NCI-H2081 (cell line): ENCODE data around the gene ITGAL.
"Not testable (repeated sequence)": the region's sequence is repeated elsewhere in the genome, so short reads cannot be mapped to it uniquely, and the experiment has no call there.

ENCODE experiments used
- DNase-seq, 2 experiments: peaks; one replicate each; lab custom pipeline; 2025; lab: John Stamatoyannopoulos, UW

The ITGAL gene

DNA sequence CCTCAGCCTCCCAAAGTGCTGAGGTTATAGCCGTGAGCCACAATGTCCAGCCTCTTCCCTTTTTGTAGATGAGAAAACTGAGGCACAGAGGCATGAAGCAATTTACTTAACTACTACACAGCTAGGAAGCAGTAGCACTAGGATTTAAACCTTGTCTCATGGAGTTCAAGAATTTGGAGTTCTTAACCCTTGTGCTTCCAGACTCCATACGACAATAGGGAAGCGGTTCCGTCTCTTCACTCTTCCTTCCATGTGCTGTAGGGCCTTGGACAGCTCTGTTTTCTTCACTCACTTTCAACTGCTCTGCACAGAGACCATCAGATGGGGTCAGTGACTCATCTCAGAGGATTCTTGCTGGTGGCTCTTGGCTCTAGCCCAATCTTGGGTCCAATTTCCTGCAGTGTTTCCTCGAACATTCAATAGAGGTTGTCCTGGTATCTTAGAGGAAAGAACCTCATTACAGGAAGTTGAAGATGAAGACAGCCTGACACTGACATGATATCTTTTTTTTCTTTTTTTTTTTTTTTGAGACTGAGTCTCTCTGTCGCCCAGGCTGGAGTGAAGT is 19.3 kb downstream of the ITGAL start:
- no peak for DNase-seq

DNA sequence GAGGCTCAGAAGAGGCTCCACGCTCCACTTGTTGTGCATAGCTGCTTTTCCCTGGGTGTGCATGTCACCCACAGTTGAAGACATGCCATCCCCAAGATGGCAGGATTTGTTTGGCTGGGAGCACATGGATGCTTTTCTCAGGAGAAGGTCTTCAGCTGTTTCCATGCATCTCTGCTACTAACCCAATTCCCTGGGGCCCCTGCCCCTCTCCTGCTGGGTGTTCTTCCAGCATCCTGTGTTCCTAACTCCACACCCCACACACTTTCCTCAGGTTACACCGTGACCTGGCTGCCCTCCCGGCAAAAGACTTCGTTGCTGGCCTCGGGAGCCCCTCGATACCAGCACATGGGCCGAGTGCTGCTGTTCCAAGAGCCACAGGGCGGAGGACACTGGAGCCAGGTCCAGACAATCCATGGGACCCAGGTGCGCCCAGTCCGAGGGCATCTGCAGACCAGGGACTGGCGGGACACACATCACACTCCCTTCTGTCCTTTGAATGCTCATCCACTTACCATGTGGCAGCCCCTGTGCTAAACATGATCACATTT is 21.5 kb downstream of the ITGAL start:
- DNase-seq: no peak

DNA sequence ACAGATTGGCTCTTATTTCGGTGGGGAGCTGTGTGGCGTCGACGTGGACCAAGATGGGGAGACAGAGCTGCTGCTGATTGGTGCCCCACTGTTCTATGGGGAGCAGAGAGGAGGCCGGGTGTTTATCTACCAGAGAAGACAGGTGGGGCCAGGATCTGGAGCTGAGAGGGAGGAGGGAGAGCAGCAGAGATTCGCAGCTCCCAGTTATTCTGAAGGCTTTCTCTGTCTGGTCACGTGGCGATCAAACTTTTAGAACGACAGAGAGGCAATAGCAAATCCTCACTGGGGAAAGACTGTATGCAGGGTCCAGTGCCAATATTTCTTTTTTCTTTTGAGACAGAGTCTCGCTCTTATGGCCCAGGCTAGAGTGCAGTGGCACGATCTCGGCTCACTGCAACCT is 22.2 kb downstream of the ITGAL start:
- no peak for DNase-seq

DNA sequence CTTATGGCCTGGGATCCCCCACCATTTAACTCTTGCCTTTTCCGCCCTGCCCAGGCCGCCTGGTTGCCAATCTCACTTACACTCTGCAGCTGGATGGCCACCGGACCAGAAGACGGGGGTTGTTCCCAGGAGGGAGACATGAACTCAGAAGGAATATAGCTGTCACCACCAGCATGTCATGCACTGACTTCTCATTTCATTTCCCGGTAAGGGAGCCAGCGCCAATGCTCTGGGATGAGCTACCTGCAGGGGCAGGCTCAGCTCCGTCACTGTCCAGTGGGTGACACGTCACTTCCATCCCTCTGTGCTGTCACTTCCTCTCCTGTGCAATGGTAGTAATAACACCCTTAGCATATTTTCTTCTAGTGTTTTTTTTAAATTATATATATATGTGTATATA is 26.7 kb downstream of the ITGAL start:
- DNase-seq: peak in 1 of 2 experiments; percentile 6

DNA sequence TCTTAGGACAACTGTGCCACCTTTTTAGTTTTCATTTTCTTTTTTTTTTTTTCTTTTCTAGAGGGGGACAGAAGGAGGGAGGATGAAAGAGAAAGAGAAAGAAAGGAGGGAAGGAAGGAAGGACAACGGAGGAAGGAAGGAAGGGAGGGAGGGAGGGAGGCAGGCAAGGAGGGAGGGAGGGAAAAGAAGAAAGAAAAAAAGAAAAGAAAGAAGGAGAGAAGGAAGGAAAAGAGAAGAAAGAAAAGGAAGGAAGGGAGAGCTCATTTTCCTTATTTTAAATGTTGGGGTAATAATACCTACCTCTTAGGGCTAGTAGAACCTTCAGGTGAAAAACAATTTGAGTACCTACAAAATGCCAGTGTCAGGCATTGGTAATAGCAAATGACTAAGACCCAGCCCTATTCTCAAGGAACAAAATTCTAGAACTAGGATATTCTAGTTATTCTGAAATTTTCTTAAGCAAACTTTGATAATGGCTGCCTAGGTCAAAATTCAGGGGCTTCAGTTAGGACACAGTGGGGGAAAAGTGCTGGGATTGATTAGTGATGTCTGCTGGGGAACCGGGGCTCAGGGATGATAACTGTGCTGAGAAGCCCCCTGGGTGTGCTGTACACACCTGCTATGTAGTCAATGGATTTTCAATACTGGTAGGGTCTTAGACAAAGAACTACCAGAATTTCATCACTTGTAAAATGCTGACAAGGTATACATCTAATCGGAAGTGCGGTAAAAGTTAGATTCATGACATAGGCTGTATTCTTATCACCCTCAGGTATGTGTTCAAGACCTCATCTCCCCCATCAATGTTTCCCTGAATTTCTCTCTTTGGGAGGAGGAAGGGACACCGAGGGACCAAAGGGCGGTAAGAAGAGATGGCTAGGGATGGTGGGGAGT is 31.1 kb downstream of the ITGAL start:
- no peak for DNase-seq

DNA sequence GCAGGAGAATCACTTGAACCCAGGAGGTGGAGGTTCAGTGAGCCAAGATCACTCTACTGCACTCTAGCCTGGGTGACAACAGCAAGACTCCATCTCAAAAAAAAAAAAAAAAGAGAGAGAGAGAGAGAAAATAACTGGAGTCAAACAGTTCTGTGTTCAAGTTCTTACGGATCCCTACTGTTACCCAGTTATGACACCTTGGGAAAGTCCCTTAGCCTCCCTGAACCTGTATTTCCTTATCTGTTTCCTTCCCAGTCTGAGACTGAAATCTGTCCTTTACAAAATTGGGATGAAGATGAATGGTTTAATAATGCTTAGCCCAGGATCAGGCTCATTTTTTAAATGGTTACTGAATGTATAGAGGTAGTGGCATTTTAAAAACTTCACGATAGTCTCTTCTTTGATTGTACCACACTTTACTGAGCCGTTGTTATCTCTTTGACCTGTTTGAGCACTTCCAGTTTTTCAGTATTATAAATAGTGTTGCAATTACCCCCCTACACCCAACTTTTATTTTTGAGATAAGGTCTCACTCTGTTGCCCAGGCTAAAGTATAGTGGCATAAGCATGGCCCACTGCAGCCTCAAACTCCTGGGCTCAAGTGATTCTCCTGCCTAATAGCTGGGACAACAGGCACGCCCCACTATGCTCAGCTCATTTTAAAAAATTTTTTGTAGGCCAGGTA is 36.7 kb downstream of the ITGAL start:
- no peak for DNase-seq

DNA sequence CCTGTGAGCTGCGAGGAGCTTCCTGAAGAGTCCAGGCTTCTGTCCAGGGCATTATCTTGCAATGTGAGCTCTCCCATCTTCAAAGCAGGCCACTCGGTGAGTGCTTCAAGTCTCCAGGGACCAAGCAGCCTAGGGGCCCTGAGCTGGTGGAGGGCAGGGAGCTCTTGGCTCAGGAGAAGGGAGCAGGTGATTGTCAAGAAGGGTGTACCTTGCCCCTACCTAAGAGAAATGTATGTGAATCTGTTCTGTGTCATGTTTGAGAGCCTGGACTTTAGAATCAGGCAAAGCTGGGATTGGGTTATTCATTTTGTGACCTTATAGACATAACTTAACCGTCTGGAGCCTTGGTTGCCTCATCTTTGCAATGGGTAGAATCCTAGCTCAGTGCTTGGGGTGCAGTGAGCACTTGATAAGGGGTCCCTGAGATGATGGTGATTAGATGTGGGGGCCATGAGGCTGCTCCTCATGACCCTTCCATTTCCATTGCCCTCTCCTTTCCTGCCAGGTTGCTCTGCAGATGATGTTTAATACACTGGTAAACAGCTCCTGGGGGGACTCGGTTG is 37.9 kb downstream of the ITGAL start:
- no peak for DNase-seq

DNA sequence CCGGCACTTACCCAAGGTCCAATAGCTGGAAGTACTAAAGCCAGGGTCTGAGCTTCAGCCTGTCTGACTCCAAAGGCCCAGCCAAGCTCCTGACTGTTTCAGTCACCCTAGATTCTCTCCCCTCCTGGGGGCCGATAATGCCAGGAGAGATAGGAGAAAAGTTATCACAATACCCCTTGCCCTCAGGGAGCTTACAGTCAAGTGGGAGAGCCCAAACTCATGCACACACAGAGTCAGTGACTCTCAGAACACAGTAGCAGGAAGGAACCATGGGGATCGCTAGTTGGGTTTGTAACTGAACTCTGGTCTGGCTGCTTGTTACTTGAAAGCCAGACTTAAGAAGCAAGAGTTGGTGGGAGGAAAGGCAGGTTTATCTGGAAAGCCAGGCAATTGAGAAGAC is 39.0 kb downstream of the ITGAL start:
- DNase-seq: no peak

DNA sequence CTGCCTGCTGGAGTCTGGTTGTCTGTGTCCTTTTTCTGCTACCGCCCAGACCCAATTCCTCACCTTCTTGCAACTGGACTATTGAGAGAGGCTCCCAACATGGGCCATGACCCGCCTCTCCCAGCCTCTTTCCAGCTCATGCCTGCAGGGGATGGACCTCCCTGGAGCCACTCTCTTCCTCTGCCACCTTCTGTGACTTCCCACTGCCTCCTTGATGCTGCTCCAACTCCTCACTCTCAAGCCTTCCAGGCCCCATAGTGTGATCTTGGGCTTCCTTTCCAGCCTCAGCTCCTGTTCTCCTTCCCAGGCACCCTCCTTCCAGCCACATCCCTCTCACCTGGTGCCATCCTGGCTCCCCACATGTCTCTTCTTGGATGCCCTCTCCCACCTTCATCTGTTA is 42.7 kb downstream of the ITGAL start:
- no peak for DNase-seq

DNA sequence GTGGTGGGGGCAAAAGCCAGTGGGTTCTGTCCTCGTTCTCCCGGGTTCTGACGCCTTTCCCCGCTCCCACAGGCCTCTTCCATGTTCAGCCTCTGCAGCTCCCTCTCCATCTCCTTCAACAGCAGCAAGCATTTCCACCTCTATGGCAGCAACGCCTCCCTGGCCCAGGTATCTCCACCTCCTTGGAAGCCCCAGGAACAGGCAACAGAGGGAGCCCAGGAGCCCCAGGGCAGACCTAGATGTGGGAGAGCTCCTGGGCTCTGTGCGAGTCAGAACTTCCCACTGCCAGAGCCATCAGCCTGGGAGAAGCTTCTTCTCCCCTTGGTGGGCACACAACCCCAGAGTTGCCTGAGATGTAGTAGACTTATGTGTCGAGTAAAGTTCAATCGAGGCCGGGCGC is 46.0 kb downstream of the ITGAL start:
- DNase-seq: no peak

DNA sequence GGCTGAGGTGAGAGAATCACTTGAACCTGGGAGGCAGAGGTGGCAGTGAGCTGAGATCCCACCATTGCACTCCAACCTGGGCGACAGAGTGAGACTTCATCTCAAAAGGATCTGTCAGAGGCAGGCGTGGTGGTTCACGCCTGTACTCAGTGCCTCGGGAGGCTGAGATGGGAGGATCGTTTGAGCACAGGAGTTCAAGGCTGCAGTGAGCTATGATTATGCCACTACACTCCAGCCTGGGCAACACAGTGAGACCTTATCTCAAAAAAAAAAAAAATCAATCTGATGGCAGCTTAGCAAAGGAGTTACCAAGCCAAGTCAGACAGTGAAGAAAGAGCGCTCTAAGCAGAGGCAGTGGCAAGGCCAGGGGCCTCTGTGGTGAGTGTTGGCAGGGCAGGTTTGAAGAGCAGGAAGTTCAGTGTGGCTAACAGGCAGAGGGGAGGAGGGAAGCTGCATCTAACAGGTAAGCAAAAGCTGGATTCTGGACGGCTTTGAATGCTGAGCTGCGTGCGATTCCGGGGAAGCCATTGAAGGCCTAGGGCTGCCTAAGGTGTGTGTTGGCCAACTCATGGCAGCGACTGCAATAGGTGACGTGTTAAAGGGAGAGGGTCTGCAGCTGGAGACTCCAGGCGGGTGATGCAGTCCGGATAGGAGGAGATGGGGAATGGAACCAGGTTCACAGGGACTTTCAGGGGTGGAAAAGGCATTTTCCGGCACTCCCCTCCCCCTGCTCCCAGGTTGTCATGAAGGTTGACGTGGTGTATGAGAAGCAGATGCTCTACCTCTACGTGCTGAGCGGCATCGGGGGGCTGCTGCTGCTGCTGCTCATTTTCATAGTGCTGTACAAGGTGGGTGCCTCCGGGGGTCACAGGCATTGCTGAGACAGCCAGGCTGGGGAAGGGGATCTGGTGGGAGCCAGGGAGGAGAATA is 46.8 kb downstream of the ITGAL start:
- DNase-seq: no peak

DNA sequence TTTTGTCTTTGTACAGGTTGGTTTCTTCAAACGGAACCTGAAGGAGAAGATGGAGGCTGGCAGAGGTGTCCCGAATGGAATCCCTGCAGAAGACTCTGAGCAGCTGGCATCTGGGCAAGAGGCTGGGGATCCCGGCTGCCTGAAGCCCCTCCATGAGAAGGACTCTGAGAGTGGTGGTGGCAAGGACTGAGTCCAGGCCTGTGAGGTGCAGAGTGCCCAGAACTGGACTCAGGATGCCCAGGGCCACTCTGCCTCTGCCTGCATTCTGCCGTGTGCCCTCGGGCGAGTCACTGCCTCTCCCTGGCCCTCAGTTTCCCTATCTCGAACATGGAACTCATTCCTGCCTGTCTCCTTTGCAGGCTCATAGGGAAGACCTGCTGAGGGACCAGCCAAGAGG is 48.9 kb downstream of the ITGAL start:
- no peak for DNase-seq

DNA sequence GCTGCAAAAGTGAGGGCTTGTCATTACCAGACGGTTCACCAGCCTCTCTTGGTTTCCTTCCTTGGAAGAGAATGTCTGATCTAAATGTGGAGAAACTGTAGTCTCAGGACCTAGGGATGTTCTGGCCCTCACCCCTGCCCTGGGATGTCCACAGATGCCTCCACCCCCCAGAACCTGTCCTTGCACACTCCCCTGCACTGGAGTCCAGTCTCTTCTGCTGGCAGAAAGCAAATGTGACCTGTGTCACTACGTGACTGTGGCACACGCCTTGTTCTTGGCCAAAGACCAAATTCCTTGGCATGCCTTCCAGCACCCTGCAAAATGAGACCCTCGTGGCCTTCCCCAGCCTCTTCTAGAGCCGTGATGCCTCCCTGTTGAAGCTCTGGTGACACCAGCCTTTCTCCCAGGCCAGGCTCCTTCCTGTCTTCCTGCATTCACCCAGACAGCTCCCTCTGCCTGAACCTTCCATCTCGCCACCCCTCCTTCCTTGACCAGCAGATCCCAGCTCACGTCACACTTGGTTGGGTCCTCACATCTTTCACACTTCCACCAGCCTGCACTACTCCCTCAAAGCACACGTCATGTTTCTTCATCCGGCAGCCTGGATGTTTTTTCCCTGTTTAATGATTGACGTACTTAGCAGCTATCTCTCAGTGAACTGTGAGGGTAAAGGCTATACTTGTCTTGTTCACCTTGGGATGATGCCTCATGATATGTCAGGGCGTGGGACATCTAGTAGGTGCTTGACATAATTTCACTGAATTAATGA is 49.5 kb downstream of the ITGAL start:
- no peak for DNase-seq

DNA sequence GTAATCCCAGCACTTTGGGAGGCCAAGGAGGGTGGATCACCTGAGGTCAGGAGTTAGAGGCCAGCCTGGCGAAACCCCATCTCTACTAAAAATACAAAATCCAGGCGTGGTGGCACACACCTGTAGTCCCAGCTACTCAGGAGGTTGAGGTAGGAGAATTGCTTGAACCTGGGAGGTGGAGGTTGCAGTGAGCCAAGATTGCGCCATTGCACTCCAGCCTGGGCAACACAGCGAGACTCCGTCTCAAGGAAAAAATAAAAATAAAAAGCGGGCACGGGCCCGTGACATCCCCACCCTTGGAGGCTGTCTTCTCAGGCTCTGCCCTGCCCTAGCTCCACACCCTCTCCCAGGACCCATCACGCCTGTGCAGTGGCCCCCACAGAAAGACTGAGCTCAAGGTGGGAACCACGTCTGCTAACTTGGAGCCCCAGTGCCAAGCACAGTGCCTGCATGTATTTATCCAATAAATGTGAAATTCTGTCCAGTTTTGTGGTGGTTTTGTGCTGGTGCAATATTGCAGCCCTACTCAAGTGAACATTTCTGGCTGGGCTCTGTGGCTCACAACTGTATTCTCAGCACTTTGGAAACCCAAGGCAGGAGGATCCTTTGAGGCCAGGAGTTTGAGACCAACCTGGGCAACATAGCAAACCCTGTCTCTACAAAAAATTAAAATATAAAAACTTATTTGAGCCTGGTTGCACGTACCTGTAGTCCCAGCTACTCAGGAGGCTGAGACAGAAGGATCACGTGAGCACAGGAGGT is 50.3 kb downstream of the ITGAL start:
- not testable (repeated sequence) for DNase-seq

DNA sequence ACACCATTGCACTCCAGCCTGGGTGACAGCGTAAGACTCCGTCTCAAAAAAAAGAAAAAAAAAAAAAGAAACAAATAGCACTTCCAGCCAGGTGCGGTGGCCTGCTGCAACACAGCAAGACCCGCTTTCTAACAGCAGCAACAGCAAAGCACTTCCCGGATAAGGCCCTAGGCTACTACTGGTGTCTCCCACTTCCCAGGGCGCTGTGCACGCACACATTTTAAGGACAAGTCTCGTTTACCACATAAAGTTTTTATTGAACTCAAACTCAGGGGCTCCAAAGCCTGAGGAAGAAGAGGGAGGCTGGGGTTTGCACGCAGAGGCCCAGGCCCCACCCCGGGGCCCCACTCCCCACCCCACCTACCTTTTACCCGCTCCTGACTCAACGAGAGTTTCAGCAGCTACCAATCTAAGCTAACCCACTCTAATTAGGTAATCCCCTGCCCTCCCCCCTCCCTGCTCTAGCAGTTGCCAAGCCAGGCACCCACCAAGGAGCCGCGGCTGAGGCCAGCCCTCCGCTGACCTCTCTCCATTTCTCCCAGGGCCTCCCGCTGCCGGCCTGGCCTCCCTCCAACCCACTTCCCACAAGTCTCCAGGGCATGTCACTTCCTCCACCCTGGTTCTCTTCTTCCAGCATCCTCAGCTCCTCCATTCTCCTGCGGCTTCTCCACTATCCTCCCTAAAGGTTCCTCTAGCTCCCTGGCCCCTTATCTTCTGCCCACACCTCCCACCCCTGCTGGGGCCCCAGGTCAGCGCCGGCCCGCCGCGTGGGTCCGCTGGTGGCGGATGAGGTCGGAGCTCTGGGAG is 51.4 kb downstream of the ITGAL start:
- no peak for DNase-seq

DNA sequence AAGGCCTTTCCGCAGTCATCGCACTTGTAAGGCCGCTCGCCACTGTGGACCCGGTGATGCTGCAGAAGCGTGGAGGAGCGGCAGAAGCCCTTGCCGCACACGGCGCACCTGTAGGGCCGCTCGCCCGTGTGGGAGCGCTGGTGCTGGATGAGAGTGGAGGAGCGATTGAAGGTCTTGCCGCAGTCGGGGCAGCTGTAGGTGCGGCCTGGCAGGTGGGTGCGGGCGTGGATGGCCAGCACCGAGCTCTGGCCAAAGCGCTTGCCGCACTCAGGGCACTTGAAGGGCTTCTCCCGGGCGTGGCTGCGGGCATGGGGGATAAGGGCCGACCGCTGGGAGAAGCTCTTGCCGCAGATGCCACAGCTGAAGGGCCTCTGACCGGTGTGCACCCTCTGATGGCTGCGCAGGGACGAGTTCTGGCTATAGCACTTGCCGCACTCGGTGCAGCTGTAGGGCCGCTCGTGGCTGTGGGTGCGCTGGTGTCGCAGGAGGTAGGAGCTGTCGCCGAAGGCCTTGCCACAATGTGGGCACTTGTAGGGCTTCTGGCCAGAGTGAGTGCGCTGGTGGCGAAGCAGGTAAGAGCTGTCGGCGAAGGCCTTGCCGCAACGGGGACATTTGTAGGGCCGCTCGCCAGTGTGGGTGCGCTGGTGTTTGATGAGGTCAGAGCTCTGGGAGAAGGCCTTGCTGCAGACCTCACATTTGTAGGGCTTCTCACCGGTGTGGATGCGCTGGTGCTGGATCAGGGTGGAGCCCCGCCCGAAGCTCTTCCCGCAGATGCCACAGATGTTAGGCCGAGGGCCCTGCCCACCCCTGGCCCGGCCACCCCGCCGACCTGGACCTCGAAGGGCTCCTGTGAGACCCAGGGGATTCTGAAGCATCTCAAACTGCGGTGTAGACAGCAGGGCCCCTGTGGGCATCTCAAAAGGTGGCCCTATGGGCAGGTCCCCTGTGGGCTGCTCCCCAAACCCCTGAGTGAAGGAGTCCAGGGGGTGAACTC is 52.3 kb downstream of the ITGAL start:
- DNase-seq: no peak

DNA sequence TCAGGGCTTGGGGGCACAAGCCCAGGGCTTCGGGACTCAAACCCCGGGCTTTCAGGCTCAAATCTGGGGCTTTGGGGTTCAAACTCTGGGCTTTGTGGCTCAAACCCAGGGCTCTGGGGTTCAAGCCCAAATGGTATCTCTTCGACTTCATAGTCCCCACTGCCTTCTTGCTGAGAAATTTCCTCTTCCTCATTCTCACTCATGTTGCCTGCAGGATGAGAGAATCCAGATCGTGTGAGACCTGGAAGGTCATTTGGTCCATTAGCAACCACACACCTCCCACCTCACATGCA is 53.2 kb downstream of the ITGAL start:
- no peak for DNase-seq
